GM12873 (cell line): ENCODE measurements around the gene SUPV3L1.

Experiments
- CTCF ChIP-seq: IDR thresholded peaks from 2 replicates; pipeline ENCODE4 v1.5.1; 2012; ENCODE audit warnings: low read depth, mild to moderate bottlenecking, moderate library complexity, low read length, control low read depth; ENCODE audit not compliant: insufficient read depth; ENCODE audit errors: missing control alignments

Gene SUPV3L1

GRCh38 chr10:69242852-69243212, 62.8 kb downstream of the SUPV3L1 start:
- TF ChIP-seq CTCF: no peak

- TF ChIP-seq CTCF: no peak
These were observed 63.8 kb downstream of the SUPV3L1 start for GRCh38 chr10:69243817-69244216.

- TF ChIP-seq CTCF: no peak
These were observed 66.0 kb downstream of the SUPV3L1 start for GRCh38 chr10:69246036-69246435.

GRCh38 chr10:69246581-69247312, 66.7 kb downstream of the SUPV3L1 start:
- TF ChIP-seq CTCF: no peak

- no peak for TF ChIP-seq CTCF
These were observed 67.3 kb downstream of the SUPV3L1 start for GRCh38 chr10:69247313-69247710.

- TF ChIP-seq CTCF: no peak
These were observed 68.2 kb downstream of the SUPV3L1 start for GRCh38 chr10:69248117-69248730.

GRCh38 chr10:69250041-69250440, 70.0 kb downstream of the SUPV3L1 start:
- no peak for TF ChIP-seq CTCF
